SH-SY5Y (cell line): Measurements from ENCODE around the gene PLSCR1.

ENCODE experiments used
- GATA2 ChIP-seq: IDR thresholded peaks from 2 replicates; pipeline ENCODE4 v1.6.1; 2011; ENCODE audit warnings: mild to moderate bottlenecking, low read depth, low read length
- GATA3 ChIP-seq: IDR thresholded peaks from 2 replicates; pipeline ENCODE4 v1.6.1; 2011; ENCODE audit warnings: low read depth, mild to moderate bottlenecking, low read length, moderate library complexity

DNA sequence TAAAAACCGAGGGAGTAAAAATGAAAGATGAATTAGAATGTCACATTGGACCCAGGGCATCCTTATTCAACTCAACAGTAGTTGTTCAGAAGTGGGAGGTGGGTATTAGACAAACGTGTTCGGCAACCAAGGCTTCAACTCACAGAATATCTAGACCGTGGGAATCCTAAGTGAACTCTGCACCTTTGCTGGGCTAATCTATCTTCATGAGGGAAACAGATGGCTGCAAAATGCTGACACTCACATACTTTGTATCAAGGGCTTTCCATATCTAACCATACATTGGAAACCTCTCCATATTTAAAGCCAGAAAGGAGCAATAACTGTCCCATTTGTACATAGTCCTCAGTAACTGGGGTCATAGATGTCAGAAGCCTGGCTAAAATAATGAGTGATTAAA, 20.9 kb downstream of the PLSCR1 start:
- no peak for TF ChIP-seq GATA2
- TF ChIP-seq GATA3: no peak
